GM18868 (cell line): ENCODE data around the gene ARHGAP42.

ENCODE experiments used
- ATAC-seq: cut with Tn5 transposase; IDR thresholded peaks from one replicate; pipeline ENCODE4 v1.9.1; 2021; ENCODE audit warnings: mild to moderate bottlenecking, moderate library complexity; ENCODE audit not compliant: unreplicated experiment

Gene ARHGAP42

GRCh38 chr11:100902454-100903141, 215.5 kb downstream of the ARHGAP42 start:
- ATAC-seq = no peak

- ATAC-seq = no peak
These were observed 216.2 kb downstream of the ARHGAP42 start for GRCh38 chr11:100903284-100903683.

- no peak for ATAC-seq
These were observed 218.6 kb downstream of the ARHGAP42 start for GRCh38 chr11:100905684-100906083.

GRCh38 chr11:100908746-100909145, 221.7 kb downstream of the ARHGAP42 start:
- peak; percentile 59 for ATAC-seq

- peak; percentile 91 for ATAC-seq
These were observed 223.7 kb downstream of the ARHGAP42 start for GRCh38 chr11:100910808-100911207.

GRCh38 chr11:100914415-100915110, 227.5 kb downstream of the ARHGAP42 start:
- no peak for ATAC-seq

GRCh38 chr11:100918551-100919500, 231.7 kb downstream of the ARHGAP42 start:
- no peak for ATAC-seq

GRCh38 chr11:100920593-100920992, 233.5 kb downstream of the ARHGAP42 start:
- no peak for ATAC-seq

- no peak for ATAC-seq
These were observed 235.0 kb downstream of the ARHGAP42 start for GRCh38 chr11:100922121-100922520.

GRCh38 chr11:100923555-100923954, 236.5 kb downstream of the ARHGAP42 start:
- ATAC-seq = no peak

- ATAC-seq = peak; percentile 87
These were observed 238.8 kb downstream of the ARHGAP42 start for GRCh38 chr11:100925935-100926334.

- no peak for ATAC-seq
These were observed 240.5 kb downstream of the ARHGAP42 start for GRCh38 chr11:100927579-100927978.

GRCh38 chr11:100928426-100928825, 241.3 kb downstream of the ARHGAP42 start:
- ATAC-seq = no peak

- ATAC-seq = peak; percentile 63
These were observed 242.3 kb downstream of the ARHGAP42 start for GRCh38 chr11:100929377-100929776.

- ATAC-seq = no peak
These were observed 243.2 kb downstream of the ARHGAP42 start for GRCh38 chr11:100930185-100930778.

GRCh38 chr11:100932474-100933100, 245.5 kb downstream of the ARHGAP42 start:
- ATAC-seq = peak; percentile 70

GRCh38 chr11:100936781-100937180, 249.7 kb downstream of the ARHGAP42 start:
- no peak for ATAC-seq

GRCh38 chr11:100939571-100939970, 252.5 kb downstream of the ARHGAP42 start:
- ATAC-seq = no peak

- ATAC-seq = no peak
These were observed 253.0 kb downstream of the ARHGAP42 start for GRCh38 chr11:100940111-100940510.

- ATAC-seq = no peak
These were observed 253.9 kb downstream of the ARHGAP42 start for GRCh38 chr11:100941033-100941432.
